HEK293 (cell line): ENCODE data around the gene GNPDA1.

Experiments used
- CTCF ChIA-PET: fragments of 350-600 bp; formaldehyde crosslinking; extraction: SDS; loops from one replicate; lab custom pipeline; 2021; ENCODE audit warnings: antibody characterized with exemption; lab: Yijun Ruan, JAX
- POLR2A ChIA-PET: fragments of 300-600 bp; formaldehyde crosslinking; extraction: SDS; loops from one replicate; lab custom pipeline; 2020; ENCODE audit warnings: antibody characterized with exemption, inconsistent platforms; lab: Yijun Ruan, JAX
- H3K27ac ChIP-seq: fragments of 200-500 bp; sonication (Bioruptor generic); 2 replicates; pipeline ENCODE4 v1.5.1; 2014; ENCODE audit warnings: low read depth, low read length, control low read depth, inconsistent platforms; ENCODE audit errors: extremely low read depth
- H3K36me3 ChIP-seq, 2 experiments: fragments of 200-500 bp in 1 of 2; sonication (Bioruptor generic) in 1 of 2; 1 replicate in 1 of 2; 2 replicates in 1 of 2; pipeline ENCODE4 v1.5.1; 2014 to 2017; ENCODE audit warnings: inconsistent platforms in 2 of 2, low read length in 2 of 2; ENCODE audit not compliant: control insufficient read depth in 2 of 2, insufficient read depth in 1 of 2
- H3K4me1 ChIP-seq: fragments of 200-500 bp; sonication (Bioruptor generic); 2 replicates; pipeline ENCODE4 v1.5.1; 2014; ENCODE audit warnings: mild to moderate bottlenecking, low read length, inconsistent platforms; ENCODE audit not compliant: control insufficient read depth, insufficient read depth
- H3K4me3 ChIP-seq: 2 replicates; pipeline ENCODE4 v1.5.1; 2011; ENCODE audit warnings: low read depth, mild to moderate bottlenecking, control low read depth, low read length, moderate library complexity
- H3K9me3 ChIP-seq: fragments of 200-500 bp; sonication (Bioruptor generic); 2 replicates; pipeline ENCODE4 v1.5.1; 2014; ENCODE audit warnings: low read depth, low read length, inconsistent platforms; ENCODE audit not compliant: control insufficient read depth, insufficient read depth
- INSM2 ChIP-seq: fragments of 450-650 bp; formaldehyde crosslinking; IDR thresholded peaks from 2 replicates; pipeline ENCODE4 v1.5.1; 2016; ENCODE audit warnings: missing biosample characterization, missing genetic modification characterization
- MYNN ChIP-seq: fragments of 450-650 bp; formaldehyde crosslinking; IDR thresholded peaks from 2 replicates; pipeline ENCODE4 v1.5.1; 2016; ENCODE audit warnings: missing biosample characterization, missing genetic modification characterization, borderline replicate concordance
- SALL2 ChIP-seq: fragments of 450-650 bp; formaldehyde crosslinking; IDR thresholded peaks from 2 replicates; pipeline ENCODE4 v1.5.0; 2017; ENCODE audit warnings: missing biosample characterization, mild to moderate bottlenecking, missing genetic modification characterization, borderline replicate concordance
- ZBTB48 ChIP-seq: fragments of 450-650 bp; formaldehyde crosslinking; IDR thresholded peaks from 2 replicates; pipeline ENCODE4 v1.5.1; 2016; ENCODE audit warnings: missing biosample characterization, missing genetic modification characterization
- ZNF121 ChIP-seq: fragments of 450-650 bp; formaldehyde crosslinking; IDR thresholded peaks from 2 replicates; pipeline ENCODE4 v1.5.1; 2016; ENCODE audit warnings: missing biosample characterization, missing genetic modification characterization
- ZNF175 ChIP-seq: fragments of 450-650 bp; formaldehyde crosslinking; IDR thresholded peaks from 2 replicates; pipeline ENCODE4 v1.5.1; 2016; ENCODE audit warnings: missing biosample characterization, missing genetic modification characterization
- ZNF211 ChIP-seq: fragments of 450-650 bp; formaldehyde crosslinking; IDR thresholded peaks from 2 replicates; pipeline ENCODE4 v1.5.1; 2016; ENCODE audit warnings: low read depth, missing biosample characterization, missing genetic modification characterization
- ZNF23 ChIP-seq: fragments of 450-650 bp; formaldehyde crosslinking; IDR thresholded peaks from 2 replicates; pipeline ENCODE4 v1.5.1; 2016; ENCODE audit warnings: missing biosample characterization, missing genetic modification characterization, borderline replicate concordance
- ZNF366 ChIP-seq: fragments of 450-650 bp; formaldehyde crosslinking; conservative IDR thresholded peaks from 2 replicates; pipeline ENCODE4 v1.5.1; 2016; ENCODE audit warnings: missing biosample characterization, missing genetic modification characterization
- ZNF596 ChIP-seq: fragments of 450-650 bp; IDR thresholded peaks from 2 replicates; pipeline ENCODE4 v1.5.0; 2018; ENCODE audit warnings: missing biosample characterization, mild to moderate bottlenecking, missing genetic modification characterization, moderate library complexity
- ZNF707 ChIP-seq: fragments of 450-650 bp; formaldehyde crosslinking; IDR thresholded peaks from 2 replicates; pipeline ENCODE4 v1.5.1; 2016; ENCODE audit warnings: missing biosample characterization, missing genetic modification characterization
- ZNF792 ChIP-seq: fragments of 450-650 bp; formaldehyde crosslinking; IDR thresholded peaks from 2 replicates; pipeline ENCODE4 v1.5.1; 2016; ENCODE audit warnings: missing biosample characterization, missing genetic modification characterization
- TF ChIP-seq, protein P1 (sequence below): fragments of 450-650 bp; formaldehyde crosslinking; IDR thresholded peaks from 2 replicates; pipeline ENCODE4; 2016; ENCODE audit warnings: missing biosample characterization, missing genetic modification characterization
- TF ChIP-seq, protein P2 (sequence below): fragments of 450-650 bp; IDR thresholded peaks from 2 replicates; pipeline ENCODE4 v1.5.1; 2018; ENCODE audit warnings: missing biosample characterization, mild to moderate bottlenecking, missing genetic modification characterization
- TF ChIP-seq, protein P3 (sequence below): fragments of 450-650 bp; formaldehyde crosslinking; IDR thresholded peaks from 2 replicates; pipeline ENCODE4 v1.5.1; 2016; ENCODE audit warnings: missing biosample characterization, missing genetic modification characterization

Gene GNPDA1

GRCh38 chr5:141978389-141978788, 34.4 kb downstream of the GNPDA1 start:
- H3K27ac ChIP-seq, result no peak overlapping the region
- no peak overlapping the region for H3K4me3 ChIP-seq
- ChIA-PET POLR2A (interaction anchor here (3.2 kb wide), 1 partner anchor 9 kb away, joined by 8 read pairs; the partner anchor contains the start of gene RNF14), CTCF (interaction anchor here (1.8 to 3.4 kb wide), 3 partner anchors 9 to 287 kb away, joined by 12 to 27 read pairs (median 14); partner anchors contain the start of gene RNF14)
- H3K4me1 ChIP-seq, result no peaks in the 10 kb centered on the region; the same call in 1 of the 2 replicates
- peaks cover 79 to 94% of the 10 kb centered on the region in 2 experiments for H3K36me3 ChIP-seq
- no peaks in the 10 kb centered on the region for H3K9me3 ChIP-seq
- TF ChIP-seq MYNN (tag by site-specific recombination) (no peak), ZBTB48 (tag by site-specific recombination) (no peak), SALL2 (no peak), ZNF792 (tag by site-specific recombination) (no peak), ZNF596 (no peak), ZNF211 (tag by site-specific recombination) (no peak), ZNF707 (tag by site-specific recombination) (no peak), ZNF121 (tag by site-specific recombination) (no peak), INSM2 (tag by site-specific recombination) (no peak), ZNF366 (tag by site-specific recombination) (no peak), ZNF175 (no peak), ZNF23 (tag by site-specific recombination) (no peak)
- TF ChIP-seq, protein P1, sequence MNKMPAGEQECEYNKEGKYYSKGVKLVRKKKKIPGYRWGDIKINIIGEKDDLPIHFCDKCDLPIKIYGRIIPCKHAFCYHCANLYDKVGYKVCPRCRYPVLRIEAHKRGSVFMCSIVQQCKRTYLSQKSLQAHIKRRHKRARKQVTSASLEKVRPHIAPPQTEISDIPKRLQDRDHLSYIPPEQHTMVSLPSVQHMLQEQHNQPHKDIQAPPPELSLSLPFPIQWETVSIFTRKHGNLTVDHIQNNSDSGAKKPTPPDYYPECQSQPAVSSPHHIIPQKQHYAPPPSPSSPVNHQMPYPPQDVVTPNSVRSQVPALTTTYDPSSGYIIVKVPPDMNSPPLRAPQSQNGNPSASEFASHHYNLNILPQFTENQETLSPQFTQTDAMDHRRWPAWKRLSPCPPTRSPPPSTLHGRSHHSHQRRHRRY, result no peak

DNA sequence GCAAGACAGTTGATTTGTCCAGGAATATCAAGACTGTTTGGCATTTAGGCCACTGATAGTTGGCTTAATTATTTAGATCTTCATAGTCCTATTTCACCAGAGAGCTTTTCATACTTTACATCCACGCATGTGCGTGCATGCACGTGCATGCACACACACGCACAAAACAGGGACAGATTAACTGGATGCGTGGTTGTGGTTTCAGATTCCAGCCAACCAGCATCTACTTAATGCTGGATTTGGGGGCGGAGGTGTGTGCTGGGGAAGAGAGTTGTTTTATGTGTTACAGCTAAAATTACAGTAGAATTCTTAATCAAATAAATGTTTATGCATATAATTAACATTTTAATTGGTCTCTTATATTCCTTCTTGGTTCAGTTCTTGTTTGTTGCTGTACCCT, 36.7 kb downstream of the GNPDA1 start:
- Histone ChIP-seq H3K4me3 (no peak overlapping the region), H3K9me3 (no peaks in the 10 kb centered on the region), H3K4me1 (no peaks in the 10 kb centered on the region; the same call in 1 of the 2 replicates), H3K36me3 (peaks cover 76 to 92% of the 10 kb centered on the region in 2 experiments), H3K27ac (no peak overlapping the region)
- TF ChIP-seq, protein P2, sequence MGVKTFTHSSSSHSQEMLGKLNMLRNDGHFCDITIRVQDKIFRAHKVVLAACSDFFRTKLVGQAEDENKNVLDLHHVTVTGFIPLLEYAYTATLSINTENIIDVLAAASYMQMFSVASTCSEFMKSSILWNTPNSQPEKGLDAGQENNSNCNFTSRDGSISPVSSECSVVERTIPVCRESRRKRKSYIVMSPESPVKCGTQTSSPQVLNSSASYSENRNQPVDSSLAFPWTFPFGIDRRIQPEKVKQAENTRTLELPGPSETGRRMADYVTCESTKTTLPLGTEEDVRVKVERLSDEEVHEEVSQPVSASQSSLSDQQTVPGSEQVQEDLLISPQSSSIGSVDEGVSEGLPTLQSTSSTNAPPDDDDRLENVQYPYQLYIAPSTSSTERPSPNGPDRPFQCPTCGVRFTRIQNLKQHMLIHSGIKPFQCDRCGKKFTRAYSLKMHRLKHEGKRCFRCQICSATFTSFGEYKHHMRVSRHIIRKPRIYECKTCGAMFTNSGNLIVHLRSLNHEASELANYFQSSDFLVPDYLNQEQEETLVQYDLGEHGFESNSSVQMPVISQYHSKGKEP (tag by site-specific recombination), result 0 out of 2 replicates have a peak, but pooled peaks have one; percentile 39
- TF ChIP-seq, protein P3, sequence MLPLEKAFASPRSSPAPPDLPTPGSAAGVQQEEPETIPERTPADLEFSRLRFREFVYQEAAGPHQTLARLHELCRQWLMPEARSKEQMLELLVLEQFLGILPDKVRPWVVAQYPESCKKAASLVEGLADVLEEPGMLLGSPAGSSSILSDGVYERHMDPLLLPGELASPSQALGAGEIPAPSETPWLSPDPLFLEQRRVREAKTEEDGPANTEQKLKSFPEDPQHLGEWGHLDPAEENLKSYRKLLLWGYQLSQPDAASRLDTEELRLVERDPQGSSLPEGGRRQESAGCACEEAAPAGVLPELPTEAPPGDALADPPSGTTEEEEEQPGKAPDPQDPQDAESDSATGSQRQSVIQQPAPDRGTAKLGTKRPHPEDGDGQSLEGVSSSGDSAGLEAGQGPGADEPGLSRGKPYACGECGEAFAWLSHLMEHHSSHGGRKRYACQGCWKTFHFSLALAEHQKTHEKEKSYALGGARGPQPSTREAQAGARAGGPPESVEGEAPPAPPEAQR, result no peak
- POLR2A ChIA-PET, result interaction anchor here (0.7 to 1.2 kb wide), 2 partner anchors 8 to 499 kb away, joined by 3 read pairs; no protein-coding TSS in a partner anchor
- CTCF ChIA-PET, result interaction anchor here (0.6 to 3.4 kb wide), 9 partner anchors 14 to 745 kb away, joined by 3 to 27 read pairs (median 4); no protein-coding TSS in a partner anchor
